Bronchial epithelial cell (primary cell): ENCODE data around the gene NKIRAS1. TPM values are rescaled to one million over a fixed set of nuclear protein-coding genes. Genes with fewer than 3 reads are reported as not detected.

Experiments used
- DNase-seq: peaks from one replicate; pipeline ENCODE4 v3.0.0-alpha.2; 2010; ENCODE audit warnings: low read depth
- FAIRE-seq: peaks from 2 replicates; lab custom pipeline; 2011; peaks lifted over from hg19 to GRCh38; lab: Jason Lieb, UNC
- H3K27me3 ChIP-seq: 2 replicates; pipeline ENCODE4 v1.5.1; 2011; ENCODE audit warnings: low read length; ENCODE audit not compliant: control insufficient read depth, insufficient read depth
- H3K36me3 ChIP-seq: 2 replicates; pipeline ENCODE4 v1.5.1; 2011; ENCODE audit warnings: low read length; ENCODE audit not compliant: control insufficient read depth, insufficient read depth
- H3K4me3 ChIP-seq: 2 replicates; pipeline ENCODE4 v1.5.1; 2011; ENCODE audit warnings: mild to moderate bottlenecking, low read depth, low read length, control low read depth
- total RNA-seq: library from RNA; depleted of rRNA; stranded (reverse); fragments of >200 nt; gene quantifications from 2 replicates; pipeline ENCODE4 v1.2.1, GENCODE V29; 2014
- TF ChIP-seq, protein P1 (sequence below): IDR thresholded peaks from 2 replicates; pipeline ENCODE4 v1.5.1; 2011; ENCODE audit warnings: mild to moderate bottlenecking, moderate library complexity, low read length, control low read depth, inconsistent platforms; ENCODE audit not compliant: insufficient read depth, severe bottlenecking

Gene NKIRAS1
- total RNA-seq, 1 donor from 2014 or later, result 11.8 TPM

- H3K4me3 ChIP-seq, result no peak overlapping the region
- DNase-seq (no peak), FAIRE-seq (no peak)
- H3K36me3 ChIP-seq, result peaks cover 3% of the 10 kb centered on the region
- no peaks in the 10 kb centered on the region for H3K27me3 ChIP-seq
- TF ChIP-seq, protein P1, sequence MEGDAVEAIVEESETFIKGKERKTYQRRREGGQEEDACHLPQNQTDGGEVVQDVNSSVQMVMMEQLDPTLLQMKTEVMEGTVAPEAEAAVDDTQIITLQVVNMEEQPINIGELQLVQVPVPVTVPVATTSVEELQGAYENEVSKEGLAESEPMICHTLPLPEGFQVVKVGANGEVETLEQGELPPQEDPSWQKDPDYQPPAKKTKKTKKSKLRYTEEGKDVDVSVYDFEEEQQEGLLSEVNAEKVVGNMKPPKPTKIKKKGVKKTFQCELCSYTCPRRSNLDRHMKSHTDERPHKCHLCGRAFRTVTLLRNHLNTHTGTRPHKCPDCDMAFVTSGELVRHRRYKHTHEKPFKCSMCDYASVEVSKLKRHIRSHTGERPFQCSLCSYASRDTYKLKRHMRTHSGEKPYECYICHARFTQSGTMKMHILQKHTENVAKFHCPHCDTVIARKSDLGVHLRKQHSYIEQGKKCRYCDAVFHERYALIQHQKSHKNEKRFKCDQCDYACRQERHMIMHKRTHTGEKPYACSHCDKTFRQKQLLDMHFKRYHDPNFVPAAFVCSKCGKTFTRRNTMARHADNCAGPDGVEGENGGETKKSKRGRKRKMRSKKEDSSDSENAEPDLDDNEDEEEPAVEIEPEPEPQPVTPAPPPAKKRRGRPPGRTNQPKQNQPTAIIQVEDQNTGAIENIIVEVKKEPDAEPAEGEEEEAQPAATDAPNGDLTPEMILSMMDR, result no peak
Measured at GRCh38 chr3:23960649-23961048, 43.9 kb upstream of the NKIRAS1 start.

DNA sequence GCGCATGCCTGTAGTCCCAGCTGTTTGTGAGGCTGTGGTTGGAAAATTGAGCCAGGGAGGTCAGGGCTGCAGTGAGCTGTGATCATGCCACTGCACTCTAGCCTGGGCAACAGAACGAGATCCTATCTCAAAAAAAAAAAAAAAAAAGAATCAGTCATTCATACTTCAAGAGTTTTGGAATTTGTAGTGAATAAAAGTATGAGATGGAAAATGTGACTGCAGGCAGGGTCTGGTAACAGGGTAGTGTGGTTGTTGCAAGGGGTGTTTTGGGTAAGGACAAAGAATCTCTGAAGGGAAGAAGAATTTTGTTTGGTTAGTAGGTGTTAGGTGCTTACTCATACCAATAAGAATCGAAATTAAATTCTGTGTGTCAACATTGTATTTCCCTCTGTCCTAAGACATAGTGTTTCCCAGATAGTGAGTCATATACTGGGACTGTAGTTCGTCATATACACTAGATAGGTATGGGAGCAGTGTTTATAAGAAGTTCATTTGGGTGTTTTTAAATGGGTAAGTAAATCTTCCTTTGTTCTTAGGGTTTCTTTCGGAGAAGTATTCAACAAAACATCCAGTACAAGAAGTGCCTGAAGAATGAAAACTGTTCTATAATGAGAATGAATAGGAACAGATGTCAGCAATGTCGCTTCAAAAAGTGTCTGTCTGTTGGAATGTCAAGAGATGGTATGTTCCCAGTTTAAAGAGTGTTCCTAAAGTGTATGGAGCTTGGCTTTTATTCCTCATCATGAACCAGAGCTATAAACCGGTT is 42.5 kb upstream of the NKIRAS1 start:
- H3K36me3 ChIP-seq, result peaks cover 3% of the 10 kb centered on the region
- FAIRE-seq (no peak), DNase-seq (peak; percentile 99)
- TF ChIP-seq, protein P1, result no peak
- H3K4me3 ChIP-seq, result no peak overlapping the region
- no peaks in the 10 kb centered on the region for H3K27me3 ChIP-seq

DNA sequence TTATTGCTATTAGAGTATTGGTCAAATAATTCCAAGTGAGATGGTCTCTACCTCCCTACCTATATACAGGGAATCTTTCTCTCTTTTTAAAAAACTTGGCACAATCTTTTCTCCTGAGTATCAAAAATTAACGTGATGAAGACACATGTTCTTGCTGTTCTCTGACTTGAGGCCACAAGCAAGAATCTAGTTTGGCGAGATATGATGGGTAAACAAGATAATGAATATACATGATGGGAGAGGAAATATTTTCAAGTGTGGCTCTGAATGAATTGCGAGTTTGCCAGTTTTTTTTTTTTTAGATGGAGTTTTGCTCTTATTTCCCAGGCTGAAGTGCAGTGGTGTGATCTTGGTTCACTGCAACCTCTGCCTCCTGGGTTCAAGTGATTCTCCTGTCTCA is 39.9 kb upstream of the NKIRAS1 start:
- TF ChIP-seq, protein P1, result no peak
- no peak for DNase-seq
- no peak for FAIRE-seq
- H3K4me3 ChIP-seq, result no peak overlapping the region
- H3K36me3 ChIP-seq, result no peaks in the 10 kb centered on the region
- no peaks in the 10 kb centered on the region for H3K27me3 ChIP-seq

DNA sequence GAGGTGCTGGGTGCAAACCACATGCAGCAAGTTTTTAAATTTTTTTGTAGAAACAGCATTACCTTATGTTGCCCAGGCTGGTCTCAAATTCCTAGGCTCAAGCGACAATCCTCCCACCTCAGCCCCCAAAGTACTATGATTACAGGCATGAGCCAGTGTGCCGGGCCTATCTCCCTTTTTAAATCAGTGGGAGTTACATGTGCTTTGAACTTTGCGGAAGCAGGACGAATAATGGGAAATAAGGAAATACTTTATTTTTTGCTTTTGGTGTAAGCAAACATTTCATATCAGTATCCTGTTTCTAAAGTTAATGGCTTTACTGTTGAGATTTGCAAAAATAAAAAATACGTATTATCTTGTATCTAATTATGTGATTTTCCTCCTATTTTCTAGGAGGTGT is 37.4 kb upstream of the NKIRAS1 start:
- Histone ChIP-seq H3K27me3 (no peaks in the 10 kb centered on the region), H3K36me3 (no peaks in the 10 kb centered on the region), H3K4me3 (no peak overlapping the region)
- DNase-seq, result no peak
- TF ChIP-seq, protein P1, result no peak
- FAIRE-seq, result no peak

- H3K36me3 ChIP-seq, result no peaks in the 10 kb centered on the region
- TF ChIP-seq, protein P1, result no peak
- no peaks in the 10 kb centered on the region for H3K27me3 ChIP-seq
- FAIRE-seq (no peak), DNase-seq (no peak)
- no peak overlapping the region for H3K4me3 ChIP-seq
Measured at GRCh38 chr3:23953523-23953922, 36.7 kb upstream of the NKIRAS1 start.

DNA sequence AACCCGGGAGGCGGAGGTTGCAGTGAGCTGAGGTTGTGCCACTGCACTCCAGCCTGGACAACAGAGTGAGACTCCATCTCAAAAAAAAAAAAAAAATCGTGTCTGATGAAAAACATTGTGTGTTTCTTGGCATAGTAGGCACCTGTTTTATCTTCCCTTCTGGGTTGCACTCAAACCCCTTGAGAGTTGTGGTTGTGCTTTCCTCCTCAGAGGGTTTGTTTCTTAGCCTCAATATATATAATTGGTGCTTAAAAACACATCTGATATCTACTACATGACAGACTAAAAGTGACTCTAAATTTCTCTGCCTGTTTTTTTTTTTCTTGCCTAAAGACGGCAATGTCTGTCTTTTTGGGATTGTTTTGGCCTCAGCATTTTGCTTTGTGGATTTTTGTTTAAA is 35.9 kb upstream of the NKIRAS1 start:
- Histone ChIP-seq H3K36me3 (no peaks in the 10 kb centered on the region), H3K27me3 (no peaks in the 10 kb centered on the region), H3K4me3 (no peak overlapping the region)
- FAIRE-seq, result no peak
- DNase-seq, result no peak
- TF ChIP-seq, protein P1, result no peak
